Stimulated activated CD4-positive, alpha-beta T cell treated with anti-CD3 and anti-CD28 coated beads, Interleukin-1b, Interleukin-23, amount 100 ng/mL, for 4 hours (primary cell): Measurements from ENCODE around the gene IL1RAPL1.

Experiments used
- DNase-seq, 2 donors: peaks; one replicate each; pipeline ENCODE4 v3.0.0-alpha.2; 2020; ENCODE audit warnings: low read depth in 2 of 2

The IL1RAPL1 gene

GRCh38 chrX:29876733-29877132 lies 1289.5 kb downstream of the IL1RAPL1 start:
- DNase-seq, result no peak

GRCh38 chrX:29880977-29881376 lies 1293.7 kb downstream of the IL1RAPL1 start:
- no peak for DNase-seq

GRCh38 chrX:29890004-29890403 lies 1302.8 kb downstream of the IL1RAPL1 start:
- no peak for DNase-seq

GRCh38 chrX:29890646-29891200 lies 1303.5 kb downstream of the IL1RAPL1 start:
- DNase-seq, result no peak

GRCh38 chrX:29902004-29902403 lies 1314.8 kb downstream of the IL1RAPL1 start:
- no peak for DNase-seq

GRCh38 chrX:29903360-29903759 lies 1316.1 kb downstream of the IL1RAPL1 start:
- no peak for DNase-seq

GRCh38 chrX:29911673-29912072 lies 1324.4 kb downstream of the IL1RAPL1 start:
- DNase-seq, result no peak

- DNase-seq, result no peak
Observed at GRCh38 chrX:29913647-29914046, 1326.4 kb downstream of the IL1RAPL1 start.

GRCh38 chrX:29922607-29923006 lies 1335.4 kb downstream of the IL1RAPL1 start:
- no peak for DNase-seq

- no peak for DNase-seq
Observed at GRCh38 chrX:29926056-29926455, 1338.8 kb downstream of the IL1RAPL1 start.

- DNase-seq, result no peak
Observed at GRCh38 chrX:29926659-29927058, 1339.4 kb downstream of the IL1RAPL1 start.

- DNase-seq, result no peak
Observed at GRCh38 chrX:29935455-29935854, 1348.2 kb downstream of the IL1RAPL1 start.

GRCh38 chrX:29940750-29941149 lies 1353.5 kb downstream of the IL1RAPL1 start:
- DNase-seq, result no peak

GRCh38 chrX:29941287-29941686 lies 1354.0 kb downstream of the IL1RAPL1 start:
- DNase-seq, result no peak

GRCh38 chrX:29947225-29947624 lies 1360.0 kb downstream of the IL1RAPL1 start:
- DNase-seq, result no peak

GRCh38 chrX:29948653-29949052 lies 1361.4 kb downstream of the IL1RAPL1 start:
- DNase-seq, result no peak

GRCh38 chrX:29952016-29952415 lies 1364.8 kb downstream of the IL1RAPL1 start:
- no peak for DNase-seq

- DNase-seq, result no peak
Observed at GRCh38 chrX:29962061-29962460, 1374.8 kb downstream of the IL1RAPL1 start.

GRCh38 chrX:29965634-29966033 lies 1378.4 kb downstream of the IL1RAPL1 start:
- no peak for DNase-seq

GRCh38 chrX:29992083-29992482 lies 1404.8 kb downstream of the IL1RAPL1 start:
- DNase-seq, result no peak

GRCh38 chrX:30005813-30006212 lies 1418.6 kb downstream of the IL1RAPL1 start:
- DNase-seq, result no peak
